AG09319 (cell line): Measurements from ENCODE around the gene CCDC191.

ENCODE experiments used
- DNase-seq: peaks from one replicate; pipeline ENCODE4 v3.0.0-alpha.2; 2010; ENCODE audit warnings: low read depth; ENCODE audit errors: extremely low read depth
- CTCF ChIP-seq: IDR thresholded peaks from 2 replicates; pipeline ENCODE4 v1.5.1; 2011; ENCODE audit warnings: low read depth, mild to moderate bottlenecking, inconsistent platforms, low read length, moderate library complexity

Gene CCDC191

GRCh38 chr3:114060906-114061655, 4.8 kb upstream of the CCDC191 start:
- TF ChIP-seq CTCF: no peak
- DNase-seq: no peak

- no peak for TF ChIP-seq CTCF
- DNase-seq: no peak
Measured at GRCh38 chr3:114058646-114059045, 2.3 kb upstream of the CCDC191 start.

- DNase-seq: no peak
- TF ChIP-seq CTCF: no peak
Measured at GRCh38 chr3:114057011-114057347, 653 bp upstream of the CCDC191 start.

- no peak for TF ChIP-seq CTCF
- DNase-seq: no peak
Measured at GRCh38 chr3:114052216-114052615, 4.1 kb downstream of the CCDC191 start.

- no peak for DNase-seq
- TF ChIP-seq CTCF: no peak
Measured at GRCh38 chr3:114043205-114043604, 13.1 kb downstream of the CCDC191 start.

GRCh38 chr3:114035896-114036295, 20.4 kb downstream of the CCDC191 start:
- no peak for DNase-seq
- TF ChIP-seq CTCF: no peak

- TF ChIP-seq CTCF: no peak
- no peak for DNase-seq
Measured at GRCh38 chr3:114034787-114035545, 21.4 kb downstream of the CCDC191 start.
